Bronchial epithelial cell (primary cell): ENCODE results near the gene RIPOR2. TPM values are rescaled to one million over a fixed set of nuclear protein-coding genes. Genes with fewer than 3 reads are reported as not detected.

Experiments
- DNase-seq: peaks from one replicate; pipeline ENCODE4 v3.0.0-alpha.2; 2010; ENCODE audit warnings: low read depth
- FAIRE-seq: peaks from 2 replicates; lab custom pipeline; 2011; peaks lifted over from hg19 to GRCh38; lab: Jason Lieb, UNC
- H3K27me3 ChIP-seq: 2 replicates; pipeline ENCODE4 v1.5.1; 2011; ENCODE audit warnings: low read length; ENCODE audit not compliant: control insufficient read depth, insufficient read depth
- H3K36me3 ChIP-seq: 2 replicates; pipeline ENCODE4 v1.5.1; 2011; ENCODE audit warnings: low read length; ENCODE audit not compliant: control insufficient read depth, insufficient read depth
- H3K4me3 ChIP-seq: 2 replicates; pipeline ENCODE4 v1.5.1; 2011; ENCODE audit warnings: mild to moderate bottlenecking, low read depth, low read length, control low read depth
- CTCF ChIP-seq: IDR thresholded peaks from 2 replicates; pipeline ENCODE4 v1.5.1; 2011; ENCODE audit warnings: mild to moderate bottlenecking, moderate library complexity, low read length, control low read depth, inconsistent platforms; ENCODE audit not compliant: insufficient read depth, severe bottlenecking
- total RNA-seq: library from RNA; depleted of rRNA; stranded (reverse); fragments of >200 nt; gene quantifications from 2 replicates; pipeline ENCODE4 v1.2.1, GENCODE V29; 2014

Gene RIPOR2
- total RNA-seq, 1 donor from 2014 or later, result under 0.01 TPM

DNA sequence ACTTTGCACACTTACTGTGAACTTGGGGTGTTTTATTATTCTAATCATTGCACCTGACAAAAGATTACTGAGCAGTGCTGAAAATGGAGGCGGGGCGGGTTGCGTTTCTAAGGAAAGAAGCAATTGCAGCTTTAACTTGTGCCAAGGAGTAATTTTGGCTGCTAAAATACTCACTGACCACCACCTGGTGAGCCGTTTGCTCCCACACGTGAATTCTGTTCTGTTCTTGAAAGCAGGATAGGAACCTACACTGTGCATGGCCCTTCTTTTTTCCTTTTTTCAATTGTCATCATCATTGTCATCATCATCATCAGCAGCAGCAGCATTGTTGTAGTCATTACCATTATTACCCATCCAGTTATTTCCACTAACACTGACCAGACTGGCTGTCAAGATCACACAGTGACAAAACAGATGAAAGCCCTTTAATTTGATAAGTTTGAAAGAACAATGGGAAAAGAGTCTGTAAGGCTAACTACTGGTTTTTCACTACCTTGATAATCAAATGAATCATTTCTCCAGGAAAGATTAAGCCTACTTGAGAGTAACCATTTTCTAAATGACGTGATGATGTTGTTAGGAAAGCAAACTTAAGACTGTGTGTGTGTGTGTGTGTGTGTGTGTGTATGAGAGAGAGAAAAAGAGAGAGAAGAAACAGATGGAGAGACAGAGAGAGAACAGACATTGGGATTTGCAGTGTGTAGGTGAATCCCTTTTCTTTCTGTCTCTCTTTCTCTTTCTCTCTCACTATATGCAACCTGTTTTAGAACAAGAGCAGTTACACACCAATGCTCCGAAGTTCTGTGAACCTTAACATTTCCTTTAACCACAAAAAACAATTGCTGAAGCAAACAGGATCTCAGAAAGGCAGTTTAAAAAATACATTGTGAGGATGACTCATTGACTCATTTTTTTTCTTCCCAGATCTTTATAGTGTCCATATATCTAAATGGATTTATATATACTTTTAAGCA is 3.8 kb downstream of the RIPOR2 start:
- no peaks in the 10 kb centered on the region for H3K36me3 ChIP-seq
- no peak overlapping the region for H3K4me3 ChIP-seq
- TF ChIP-seq CTCF, result no peak
- DNase-seq (peak; percentile 54), FAIRE-seq (no peak)
- no peaks in the 10 kb centered on the region for H3K27me3 ChIP-seq

DNA sequence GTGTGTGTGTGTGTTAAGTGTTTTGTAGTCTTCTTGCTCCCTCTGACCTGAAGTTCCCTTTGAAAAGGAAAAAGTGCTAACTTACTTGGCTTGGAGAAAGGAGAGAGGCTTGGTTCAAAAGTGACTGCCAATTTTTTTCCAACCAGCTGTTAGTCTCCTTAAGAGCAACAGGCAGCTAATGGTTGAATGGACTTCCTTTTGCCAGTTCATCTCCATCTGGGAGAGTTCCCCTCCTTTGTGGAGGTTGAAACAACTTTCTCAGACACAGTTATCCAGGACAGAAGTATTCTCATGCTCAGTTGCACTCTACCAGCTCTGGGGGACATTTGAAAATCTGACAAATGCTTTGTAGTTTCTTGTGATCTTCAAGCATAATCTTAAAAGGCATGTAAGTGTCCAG is 4.5 kb downstream of the RIPOR2 start:
- H3K4me3 ChIP-seq, result no peak overlapping the region
- TF ChIP-seq CTCF, result no peak
- no peaks in the 10 kb centered on the region for H3K36me3 ChIP-seq
- DNase-seq (no peak), FAIRE-seq (no peak)
- no peaks in the 10 kb centered on the region for H3K27me3 ChIP-seq

- DNase-seq (no peak), FAIRE-seq (no peak)
- H3K36me3 ChIP-seq, result no peaks in the 10 kb centered on the region
- H3K4me3 ChIP-seq, result no peak overlapping the region
- no peaks in the 10 kb centered on the region for H3K27me3 ChIP-seq
- no peak for TF ChIP-seq CTCF
These were observed 5.3 kb downstream of the RIPOR2 start for GRCh38 chr6:24930431-24930871.

DNA sequence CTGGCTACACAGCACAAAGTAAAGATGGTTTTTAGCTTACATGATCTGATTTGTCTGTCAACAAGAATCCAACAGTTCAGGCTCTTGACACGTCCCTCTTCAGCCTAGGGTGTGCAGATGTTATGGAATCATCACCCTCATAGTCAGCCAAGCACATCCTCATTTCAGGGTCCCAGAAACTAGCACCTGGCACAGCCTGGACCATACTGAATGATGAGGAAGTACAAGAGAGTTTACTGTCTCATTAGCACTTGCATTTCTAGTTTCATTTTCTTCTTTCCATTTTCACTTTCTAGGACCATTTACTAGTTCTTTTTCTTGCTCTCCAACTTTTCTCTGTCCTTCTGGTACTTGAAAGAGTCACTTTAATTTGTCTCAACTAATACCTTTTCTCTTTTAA is 6.5 kb downstream of the RIPOR2 start:
- Histone ChIP-seq H3K36me3 (no peaks in the 10 kb centered on the region), H3K4me3 (no peak overlapping the region), H3K27me3 (no peaks in the 10 kb centered on the region)
- FAIRE-seq (no peak), DNase-seq (no peak)
- TF ChIP-seq CTCF, result no peak

DNA sequence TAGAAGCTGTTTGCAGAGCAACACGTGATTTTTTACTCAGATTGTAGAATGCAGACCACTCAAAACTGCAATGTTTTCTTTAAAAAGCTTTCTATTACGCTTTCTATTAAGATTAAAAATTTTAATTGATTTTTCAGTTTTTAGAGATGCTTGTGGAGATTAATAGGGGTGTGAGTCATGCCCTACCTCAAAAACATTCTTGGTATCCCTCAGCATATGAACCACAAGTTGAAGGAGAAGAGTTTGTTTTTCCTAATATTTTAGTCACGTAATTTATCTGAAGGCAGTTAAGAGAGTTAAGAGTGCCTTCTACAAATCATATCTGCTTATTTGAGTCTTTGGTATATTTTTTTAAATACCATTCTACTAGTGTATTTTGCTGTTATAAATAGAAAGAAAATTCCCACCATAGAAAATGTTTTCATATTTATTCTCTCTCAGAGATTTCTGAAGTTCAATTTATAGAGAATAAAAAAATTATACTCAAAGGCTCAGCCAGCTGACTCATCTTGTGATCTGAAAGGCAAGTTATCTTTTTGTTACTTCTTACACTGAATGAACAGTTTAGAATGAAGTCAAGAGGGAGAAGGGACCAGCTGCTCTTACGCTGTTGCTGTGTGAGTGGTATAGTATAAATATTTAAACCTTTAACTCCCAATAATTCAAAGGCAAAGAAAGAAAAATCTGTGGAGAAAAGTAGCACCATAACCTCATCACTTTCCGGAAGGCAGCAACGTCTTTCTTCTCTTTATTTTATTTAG is 7.6 kb downstream of the RIPOR2 start:
- Histone ChIP-seq H3K27me3 (no peaks in the 10 kb centered on the region), H3K36me3 (no peaks in the 10 kb centered on the region), H3K4me3 (no peak overlapping the region)
- FAIRE-seq (no peak), DNase-seq (no peak)
- no peak for TF ChIP-seq CTCF
